Measurements from ENCODE around the gene ZBTB18. TPM values are rescaled to one million over a fixed set of nuclear protein-coding genes. Genes with fewer than 3 reads are reported as not detected.

The ZBTB18 gene
- total and polyA plus RNA-seq, 9 donors, result 57.3 to 89.5 (median 70.8) TPM

DNA sequence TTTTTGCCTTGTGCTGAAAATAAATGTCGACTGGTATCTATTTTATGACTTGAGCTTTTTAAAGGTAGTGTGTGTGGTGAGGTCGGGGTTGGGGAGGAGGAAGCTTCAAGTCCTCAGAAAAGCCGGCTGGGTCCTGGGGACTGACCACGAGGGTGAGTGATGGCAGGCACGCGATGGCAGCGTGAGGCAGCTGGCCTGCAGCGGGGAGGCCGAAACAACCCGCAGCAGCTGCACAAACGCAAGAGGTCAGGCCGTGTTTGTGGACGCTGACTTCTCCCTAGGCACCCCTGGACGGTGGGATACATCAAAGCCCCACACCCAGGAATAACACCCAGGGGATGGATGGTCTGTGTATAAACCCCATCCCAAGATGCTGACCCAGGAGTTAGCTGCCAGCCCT, 51.4 kb downstream of the ZBTB18 start:
- peaks cover 11% of the 10 kb centered on the region for H3K27me3 ChIP-seq (ENCODE audit: control insufficient read depth, insufficient read depth, low read length)
- 40% methylated on average over 8 of the region's 14 CpGs for WGBS (ENCODE audit: insufficient coverage)
- no peaks in the 10 kb centered on the region for H3K36me3 ChIP-seq (ENCODE audit: control insufficient read depth, insufficient read depth, low read length)
- DNase-seq, result no peak
- H3K27ac ChIP-seq (ENCODE audit: low read length), result no peak overlapping the region
- peaks cover 5% of the 10 kb centered on the region for H3K4me1 ChIP-seq (ENCODE audit: control insufficient read depth, insufficient read depth, low read length)
- peaks cover 2% of the 10 kb centered on the region for H3K9me3 ChIP-seq (replicated peaks; ENCODE audit: control insufficient read depth, low read depth, low read length)
- H3K4me3 ChIP-seq (ENCODE audit: low read length), result no peak overlapping the region

- H3K27ac ChIP-seq (ENCODE audit: low read length), result no peak overlapping the region
- no peak overlapping the region for H3K4me3 ChIP-seq (ENCODE audit: low read length)
- H3K9me3 ChIP-seq (replicated peaks; ENCODE audit: control insufficient read depth, low read depth, low read length), result no peaks in the 10 kb centered on the region
- peaks cover 5% of the 10 kb centered on the region for H3K4me1 ChIP-seq (ENCODE audit: control insufficient read depth, insufficient read depth, low read length)
- 65% methylated on average over 7 of the region's 10 CpGs for WGBS (ENCODE audit: insufficient coverage)
- DNase-seq, result no peak
- H3K27me3 ChIP-seq (ENCODE audit: control insufficient read depth, insufficient read depth, low read length), result peaks cover 6% of the 10 kb centered on the region
- H3K36me3 ChIP-seq (ENCODE audit: control insufficient read depth, insufficient read depth, low read length), result no peaks in the 10 kb centered on the region
These were observed 53.4 kb downstream of the ZBTB18 start for GRCh38 chr1:244104309-244105060.

GRCh38 chr1:244106176-244106575, 55.1 kb downstream of the ZBTB18 start:
- no peak for DNase-seq
- no peak overlapping the region for H3K27ac ChIP-seq (ENCODE audit: low read length)
- H3K36me3 ChIP-seq (ENCODE audit: control insufficient read depth, insufficient read depth, low read length), result no peaks in the 10 kb centered on the region
- 80% methylated on average over 1 of the region's 3 CpGs for WGBS (ENCODE audit: insufficient coverage)
- H3K4me3 ChIP-seq (ENCODE audit: low read length), result no peak overlapping the region
- peaks cover 3% of the 10 kb centered on the region for H3K27me3 ChIP-seq (ENCODE audit: control insufficient read depth, insufficient read depth, low read length)
- no peaks in the 10 kb centered on the region for H3K9me3 ChIP-seq (replicated peaks; ENCODE audit: control insufficient read depth, low read depth, low read length)
- no peaks in the 10 kb centered on the region for H3K4me1 ChIP-seq (ENCODE audit: control insufficient read depth, insufficient read depth, low read length)

Other genes with a start within 250 kb of the ZBTB18 start
- 25.0 TPM for gene AKT3, start 201.0 kb upstream of the ZBTB18 start, total RNA-seq
- 10 to 100 TPM; 14.3 to 23.6 (median 18.9) TPM for gene AKT3, start 201.0 kb upstream of the ZBTB18 start, polyA plus RNA-seq (ENCODE audit: insufficient read depth in 1 of 8, insufficient read length in 8 of 8, low replicate concordance in 1 of 8)

Data from muscle of leg (tissue), 11 donors.